Camera-type eye (tissue), 1 donor: Measurements from ENCODE around the gene TSPO2. TPM values are rescaled to one million over a fixed set of nuclear protein-coding genes. Genes with fewer than 3 reads are reported as not detected.

Source experiments
- total RNA-seq: library from RNA; depleted of rRNA; stranded (reverse); fragments of >200 nt; gene quantifications from one replicate; pipeline ENCODE4 v1.2.3, GENCODE V29; 2014

TSPO2 gene, protein sequence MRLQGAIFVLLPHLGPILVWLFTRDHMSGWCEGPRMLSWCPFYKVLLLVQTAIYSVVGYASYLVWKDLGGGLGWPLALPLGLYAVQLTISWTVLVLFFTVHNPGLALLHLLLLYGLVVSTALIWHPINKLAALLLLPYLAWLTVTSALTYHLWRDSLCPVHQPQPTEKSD
- not detected for total RNA-seq

DNA sequence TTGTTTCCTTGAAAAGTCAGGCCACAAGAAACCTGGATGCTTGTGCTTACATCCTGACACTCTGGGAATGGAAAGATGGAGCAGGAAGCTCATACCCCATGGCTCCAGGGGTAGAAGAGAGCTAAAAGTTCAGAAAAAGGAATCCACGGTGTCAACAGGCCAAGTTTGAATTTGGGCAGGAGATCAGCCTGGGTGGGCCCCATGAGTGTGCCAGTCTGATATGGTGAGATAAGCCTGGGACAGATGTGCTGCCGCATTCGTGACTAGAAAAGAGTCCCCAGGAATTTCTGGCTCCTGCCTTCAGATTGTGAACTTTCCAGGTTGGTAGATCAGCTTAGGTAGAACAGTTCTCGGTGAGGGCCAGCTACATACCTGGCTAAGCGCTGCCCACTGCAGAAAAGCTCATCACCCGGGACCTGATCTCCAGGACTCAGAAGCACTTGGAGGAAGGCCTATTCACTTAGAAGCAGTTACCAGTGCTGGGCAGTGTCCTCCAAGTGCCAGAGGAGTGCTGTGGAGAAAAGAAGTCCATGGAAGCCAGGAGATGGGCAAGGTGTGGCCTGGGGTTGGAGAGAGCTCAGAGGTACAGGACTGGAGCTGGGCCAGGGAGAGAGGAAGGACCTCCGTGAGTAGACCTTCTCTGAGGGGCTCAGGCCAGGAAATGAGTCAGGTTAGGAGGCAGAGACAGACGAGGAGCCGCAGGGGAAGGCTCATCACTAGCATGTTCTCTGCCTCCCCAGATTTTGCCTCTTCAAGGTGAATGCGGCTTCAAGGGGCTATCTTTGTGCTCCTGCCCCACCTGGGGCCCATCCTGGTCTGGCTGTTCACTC lies at the start of gene TSPO2:
Gene TSPO2, plus strand, starts transcription at position 242 of the 830 bp plus-strand sequence. Its CDS starts 519 bp downstream, at position 761.

DNA sequence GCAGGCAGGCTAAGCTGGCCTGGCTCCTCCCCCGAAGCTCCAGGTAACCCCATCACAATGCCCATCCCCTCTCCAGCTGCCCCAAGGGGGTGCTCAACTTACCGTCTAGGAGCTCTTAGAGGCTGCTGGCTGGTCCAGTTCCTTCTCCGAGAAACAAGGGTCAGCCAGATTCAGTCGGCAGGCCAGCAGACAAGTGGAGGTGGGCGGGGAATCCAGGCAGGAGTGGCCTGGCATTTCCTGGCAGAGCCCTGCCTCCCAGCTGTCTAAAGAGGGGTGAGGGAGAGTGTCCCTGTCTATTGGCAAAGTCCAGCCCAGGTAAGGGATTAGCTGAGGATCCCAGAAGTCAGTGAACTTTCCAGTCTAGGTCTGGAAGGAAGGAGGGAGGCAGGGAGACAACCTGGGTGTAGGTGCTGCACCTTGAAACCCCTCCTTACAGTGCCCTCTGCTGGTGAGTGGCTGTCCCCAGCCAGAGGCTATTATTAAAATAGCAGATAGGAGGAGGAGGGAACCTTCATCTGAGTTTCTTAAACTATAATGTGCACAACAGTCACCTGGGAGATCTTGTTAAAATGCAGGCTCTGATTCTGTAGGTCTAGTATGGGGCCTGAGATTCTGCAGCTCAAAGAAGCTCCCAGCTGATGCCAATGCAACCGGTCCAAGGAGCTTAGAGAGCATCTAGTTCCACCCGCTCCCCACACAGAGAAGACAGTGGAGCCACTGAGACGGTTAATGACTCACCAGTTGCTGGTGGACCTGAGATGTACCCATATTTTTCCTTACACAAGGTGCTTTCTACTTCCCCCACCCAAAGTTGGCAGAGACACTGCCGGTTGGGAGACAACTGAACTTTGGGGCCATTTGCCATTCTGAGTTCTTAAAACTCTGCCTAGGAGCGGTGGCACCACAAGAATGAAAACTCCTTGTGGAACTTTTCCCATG lies 2.9 kb upstream of the TSPO2 start, which contains the start of gene UNC5CL:
Gene UNC5CL, minus strand, starts transcription at position 162 of the 939 bp plus-strand sequence. CDS start 4,147 bp downstream, outside the sequence.

DNA sequence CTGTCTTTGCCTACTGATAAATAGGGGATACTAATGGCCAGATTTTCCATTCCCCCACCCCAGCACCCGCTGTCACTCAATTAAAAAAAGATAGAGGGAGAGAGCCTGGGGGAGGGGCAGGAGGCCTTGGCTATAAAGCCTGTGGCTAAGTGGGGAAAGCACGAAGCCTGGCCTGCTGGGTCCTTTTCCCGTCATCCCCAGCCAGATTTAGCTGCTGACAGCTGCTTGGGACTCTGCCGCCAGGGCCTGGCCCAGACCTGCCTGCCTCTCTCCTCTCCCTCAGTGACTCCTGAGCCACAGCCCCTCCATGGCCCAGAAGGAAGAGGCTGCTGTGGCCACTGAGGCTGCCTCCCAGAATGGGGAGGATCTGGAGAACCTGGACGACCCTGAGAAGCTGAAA lies 10.8 kb downstream of the TSPO2 start, which contains the start of gene APOBEC2:
Gene APOBEC2, plus strand, starts transcription at position 162 of the 400 bp plus-strand sequence. Its CDS starts 146 bp downstream, at position 308.

DNA sequence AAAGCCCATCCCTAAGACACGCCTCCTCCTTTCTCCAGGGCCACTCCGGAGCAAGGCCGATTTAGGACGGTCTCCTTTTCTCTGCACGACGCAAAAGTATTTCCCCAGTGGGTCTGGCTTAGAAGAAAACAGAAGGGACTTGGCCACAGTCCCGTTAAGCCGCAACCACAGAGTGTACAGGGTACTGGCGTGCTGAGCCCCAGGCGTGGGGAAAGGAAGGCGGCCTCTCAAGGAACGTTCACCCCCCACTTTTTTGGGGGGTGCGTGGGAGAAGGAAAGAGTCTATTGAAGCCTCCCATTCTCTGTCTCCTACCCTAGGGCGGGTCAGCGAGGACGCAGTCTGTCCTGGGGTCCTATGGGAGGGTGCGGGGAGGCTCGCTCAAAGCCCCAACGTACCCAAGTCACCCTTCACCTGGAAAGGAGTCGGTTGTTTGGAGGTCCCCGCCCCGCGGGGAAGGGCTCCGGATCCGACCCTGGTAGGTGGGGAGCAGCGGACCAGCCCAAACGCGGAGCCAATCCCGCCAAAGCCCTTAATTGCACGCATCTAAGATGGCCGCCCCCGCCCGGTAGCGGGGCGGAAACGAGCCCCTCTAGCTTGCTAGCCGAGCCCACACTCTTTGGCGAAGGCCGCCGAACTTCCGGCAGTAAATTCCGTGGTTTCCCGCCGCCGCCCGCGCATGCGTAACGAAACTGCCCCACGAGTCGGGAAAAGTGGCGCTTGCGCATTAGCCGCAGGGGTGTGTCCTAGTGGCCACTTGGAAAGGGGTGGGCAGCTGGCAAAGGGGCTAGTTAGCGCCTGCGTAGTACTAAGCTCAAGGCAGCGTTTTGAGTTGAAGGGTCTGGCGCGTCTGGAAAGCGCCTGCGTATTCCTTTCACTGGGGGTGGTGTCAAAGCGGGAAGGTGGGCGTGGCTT lies 29.9 kb downstream of the TSPO2 start, which contains the start of gene OARD1:
Gene OARD1, minus strand, starts transcription at position 434 of the 913 bp plus-strand sequence. CDS start 722 bp downstream, outside the sequence.

DNA sequence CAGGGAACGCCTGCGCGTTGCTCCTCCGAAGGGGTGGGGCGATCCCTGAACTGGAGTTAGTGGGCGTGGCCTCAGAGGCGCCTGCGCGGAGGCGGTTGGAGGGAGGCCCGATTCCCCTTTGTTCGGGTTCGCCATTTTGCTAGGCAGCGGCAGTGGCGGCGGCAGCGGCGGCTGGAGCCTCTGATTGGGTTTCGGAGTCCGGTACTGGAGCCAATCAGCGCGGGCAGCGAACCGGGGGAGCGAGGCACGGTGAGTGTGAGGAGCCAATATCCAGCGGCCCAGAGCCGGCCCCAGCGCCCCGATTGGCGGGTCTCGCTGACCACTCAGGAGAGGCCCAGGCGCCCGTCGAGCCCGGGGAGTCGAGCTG lies 30.6 kb downstream of the TSPO2 start, which contains the start of gene NFYA:
Gene NFYA, plus strand, starts transcription at position 139 of the 367 bp plus-strand sequence. CDS start 6,116 bp downstream, outside the sequence.

Other genes starting within 250 kb of the TSPO2 start
- gene UNC5CL, start 3.2 kb upstream of the TSPO2 start, total RNA-seq, result 1.2 TPM
- 31.3 TPM for gene APOBEC2, start 10.7 kb downstream of the TSPO2 start, total RNA-seq
- 36.7 TPM for gene OARD1, start 29.9 kb downstream of the TSPO2 start, total RNA-seq
- gene NFYA, start 30.5 kb downstream of the TSPO2 start, total RNA-seq, result 59.0 TPM
- 0.55 TPM for gene TREML1, start 111.9 kb downstream of the TSPO2 start, total RNA-seq
- 0.38 TPM for gene TREM2, start 120.6 kb downstream of the TSPO2 start, total RNA-seq
- 0.27 TPM for gene TREML2, start 158.7 kb downstream of the TSPO2 start, total RNA-seq
- gene TREML4, start 185.9 kb downstream of the TSPO2 start, total RNA-seq, result not detected
- gene TREM1, start 244.2 kb downstream of the TSPO2 start, total RNA-seq, result 1.8 TPM